IMR-90 (cell line): Measurements from ENCODE around the gene SDCCAG8.

ENCODE experiments used
- CTCF ChIP-seq: conservative IDR thresholded peaks from 2 replicates; pipeline ENCODE4 v1.5.1; 2012; ENCODE audit warnings: mild to moderate bottlenecking, low read depth, low read length, improper control_type of control experiment
- MAZ ChIP-seq: IDR thresholded peaks from 2 replicates; pipeline ENCODE4 v1.6.1; 2012; ENCODE audit warnings: low read depth, mild to moderate bottlenecking, low read length, improper control_type of control experiment, moderate library complexity, borderline replicate concordance
- NFE2L2 ChIP-seq: fragments of 150-350 bp; IDR thresholded peaks from 2 replicates; pipeline ENCODE4 v1.6.1; 2016; ENCODE audit warnings: low read depth, mild to moderate bottlenecking, low read length
- POLR2A ChIP-seq: IDR thresholded peaks from 2 replicates; pipeline ENCODE4 v1.6.1; 2012; ENCODE audit warnings: mild to moderate bottlenecking, low read depth, low read length
- RAD21 ChIP-seq: IDR thresholded peaks from 2 replicates; pipeline ENCODE4 v1.6.1; 2012; ENCODE audit warnings: low read length, improper control_type of control experiment
- RCOR1 ChIP-seq: IDR thresholded peaks from 2 replicates; pipeline ENCODE4 v1.6.1; 2012; ENCODE audit warnings: mild to moderate bottlenecking, low read length, improper control_type of control experiment; ENCODE audit not compliant: insufficient replicate concordance
- RFX5 ChIP-seq: IDR thresholded peaks from 2 replicates; pipeline ENCODE4 v1.8.0; 2012; ENCODE audit warnings: low read depth, mild to moderate bottlenecking, low read length, moderate library complexity
- SMC3 ChIP-seq: fragments of 150-350 bp; IDR thresholded peaks from 2 replicates; pipeline ENCODE4 v1.6.1; 2016; ENCODE audit warnings: low read depth, mild to moderate bottlenecking, antibody characterized with exemption, low read length, moderate library complexity

GRCh38 chr1:243316366-243316989 is 60.6 kb downstream of the SDCCAG8 start:
- TF ChIP-seq CTCF: no peak
- no peak for TF ChIP-seq POLR2A
- TF ChIP-seq RAD21: no peak
- TF ChIP-seq RCOR1: no peak
- TF ChIP-seq RFX5: no peak
- no peak for TF ChIP-seq SMC3
- no peak for TF ChIP-seq MAZ
- no peak for TF ChIP-seq NFE2L2
